Heart left ventricle (tissue), 16 donors: ENCODE data around the gene TRAK1. TPM values are rescaled to one million over a fixed set of nuclear protein-coding genes. Genes with fewer than 3 reads are reported as not detected.

Experiments
- ATAC-seq, 4 donors: fragments of 200-7000 bp; cut with Tn5 transposase; one replicate each; pipeline ENCODE4 v1.9.1; 2020 to 2022; ENCODE audit warnings: moderate library complexity in 4 of 4, mild to moderate bottlenecking in 3 of 4, moderate number of reproducible peaks in 1 of 4
- DNase-seq, 5 donors: peaks; one replicate each; pipeline ENCODE4 v3.0.0-alpha.2; 2020
- H3K27ac ChIP-seq, 12 donors: fragments of 200-600 bp; sonication (generic) in 4 of 12; one replicate each; pipeline versions ENCODE4 v1.5.0 to v1.8.0; 2016 to 2022; ENCODE audit warnings: mild to moderate bottlenecking in 2 of 12
- H3K27me3 ChIP-seq, 9 donors: fragments of 200-600 bp; sonication (generic) in 2 of 9; one replicate each; pipeline versions ENCODE4 v1.5.1 to v1.8.0; 2016 to 2022; ENCODE audit warnings: mild to moderate bottlenecking in 3 of 9
- H3K36me3 ChIP-seq, 9 donors: fragments of 200-600 bp; sonication (generic) in 2 of 9; one replicate each; pipeline versions ENCODE4 v1.5.0 to v1.8.0; 2018 to 2022; ENCODE audit warnings: mild to moderate bottlenecking in 2 of 9
- H3K4me1 ChIP-seq, 12 donors: fragments of 200-600 bp; sonication (generic) in 4 of 12; one replicate each; pipeline versions ENCODE4 v1.5.0 to v1.8.0; 2016 to 2022; ENCODE audit warnings: mild to moderate bottlenecking in 3 of 12
- H3K4me3 ChIP-seq, 12 donors: fragments of 200-600 bp; sonication (generic) in 4 of 12; one replicate each; pipeline versions ENCODE4 v1.5.0 to v1.8.0; 2017 to 2022; ENCODE audit warnings: mild to moderate bottlenecking in 9 of 12, moderate library complexity in 4 of 12
- H3K9me3 ChIP-seq, 12 donors: fragments of 200-600 bp; sonication (generic) in 4 of 12; one replicate each; pipeline versions ENCODE4 v1.5.0 to v1.8.0; 2016 to 2022; ENCODE audit warnings: mild to moderate bottlenecking in 1 of 12
- POLR2A ChIP-seq, 2 donors: fragments of 450-650 bp; IDR thresholded peaks; one replicate each; pipeline ENCODE4 v1.6.1; 2017; ENCODE audit warnings: antibody characterized with exemption in 2 of 2, mild to moderate bottlenecking in 2 of 2, moderate library complexity in 2 of 2
- WGBS, 4 donors: extraction: QIAGEN DNeasy Blood & Tissue Kit in 2 of 4; methylation state at CpG; one replicate each; pipeline versions ENCODE4 v1.1.5 to v1.1.7; 2013 to 2018; 5-methylcytosine and 5-hydroxymethylcytosine counted together
- intact Hi-C, 10 donors: fragments of 100-400 bp; cut with DNase I; formaldehyde crosslinking; loops; one replicate each; pipeline versions ENCODE4 v1.11.1 to v1.14.2; 2022
- polyA plus RNA-seq, 2 donors: library from polyadenylated mRNA; stranded (reverse); fragments of 200-250 nt; gene quantifications; one replicate each; pipeline ENCODE4 v1.2.3, GENCODE V29; 2013
- total RNA-seq, 9 donors: library from RNA; depleted of rRNA in 2 of 9; stranded (reverse); fragments of >200 nt in 2 of 9; fragmentation: NEBNext Ultra II Directional in 3 of 9; extraction: Animal tissue kit (Norgen Biotek cat#: 25700) in 3 of 9; gene quantifications; one replicate each; pipeline versions ENCODE4 v1.1.0 to v1.2.4, GENCODE V29; 2016 to 2023
- TF ChIP-seq, protein P1 (sequence below), 12 donors: fragments of 200-600 bp; sonication (generic) in 4 of 12; IDR thresholded peaks; one replicate each; pipeline versions ENCODE4 v1.5.0 to v1.8.0; 2018 to 2022; ENCODE audit warnings: antibody characterized with exemption in 12 of 12, mild to moderate bottlenecking in 5 of 12
- donor health status: ischemic (EF 13 %, LVEDD 7.1; RV severe dilation, severe dysfunction).
- donor health status: healthy with polysubstance abuse.
- donor health status: DM: no; HTN: yes; CAD: no.
- donor health status: DM: no; HTN: no; CAD: no.
- donor health status: ischemic (EF 25% LVEDD 6.9; RV normal size, moderate dysfunction).
- donor health status: ischemic (EF 25% LVEDD 5.7; RV mildly dilated, moderate dysfunction).
- donor health status: healthy.
- donor health status: DM: yes; HTN: yes; CAD: no.
- donor health status: ischemic (EF 35%, LVEDD 5.7; RV mildly dilated, moderate dysfunction).
- donor health status: nonischemic (EF 11% LVEDD 7.7; RV severe dilation, severe dysfunction).
- donor health status: DM: yes; HTN: yes; CAD: no.
- donor health status: PGD.
- donor health status: ischemic (EF 29% LVEDD 5.4; RV normal size, mild dysfunction).
- donor health status: nonischemic (EF 23%, LVEDD 6.1; RV moderate dilation, normal function).

The TRAK1 gene
- total and polyA plus RNA-seq, 11 donors = 53.3 to 364 (median 250) TPM

DNA sequence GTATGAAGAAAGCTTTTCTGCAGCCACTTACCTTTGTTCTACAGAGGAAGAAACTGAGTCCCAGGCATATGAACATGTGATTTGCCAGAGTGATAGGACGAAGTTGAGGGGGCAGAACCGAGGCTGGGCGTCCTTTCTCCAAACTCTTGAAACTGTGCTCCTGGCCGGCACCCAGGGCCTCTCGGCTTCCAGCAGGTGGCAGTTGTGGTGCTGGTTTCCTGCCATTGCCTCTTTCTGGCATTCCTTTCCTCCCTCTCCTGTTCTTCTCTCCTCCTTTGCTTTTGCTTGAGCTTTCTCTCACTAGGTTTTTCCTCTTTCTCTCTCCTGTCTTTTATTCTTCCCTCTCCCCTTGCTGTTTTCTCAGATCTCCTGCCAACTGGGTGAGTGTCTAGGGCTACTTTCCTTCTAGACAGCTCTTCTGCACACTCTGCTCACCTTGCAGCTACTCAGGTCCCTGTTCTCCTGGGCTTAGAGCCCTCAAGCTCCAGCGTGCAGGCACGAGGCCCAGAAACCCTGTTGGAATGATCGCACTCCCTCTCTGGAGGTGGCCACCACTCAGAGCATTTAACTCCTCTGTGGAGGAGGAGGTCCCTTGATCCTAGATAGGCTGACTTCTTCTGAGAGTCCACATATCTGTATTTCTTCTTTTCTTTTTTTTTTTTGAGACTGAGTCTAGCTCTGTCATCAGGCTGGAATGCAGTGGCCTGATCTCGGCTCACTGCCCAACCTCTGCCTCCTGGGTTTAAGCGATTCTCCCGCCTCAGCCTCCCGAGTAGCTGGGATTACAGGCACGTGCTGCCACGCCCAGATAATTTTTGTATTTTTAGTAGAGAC lies 26.2 kb downstream of the TRAK1 start:
- Histone ChIP-seq H3K4me1 (peaks cover 0 to 83% (median 65%) of the 10 kb centered on the region in 12 donors), H3K27me3 (no peaks in the 10 kb centered on the region), H3K36me3 (no peaks in the 10 kb centered on the region), H3K9me3 (no peaks in the 10 kb centered on the region), H3K27ac (peak overlapping the region in 7 of 12 donors; percentile 12 to 61 (median 38)), H3K4me3 (no peak overlapping the region)
- TF ChIP-seq POLR2A (IDR thresholded peaks at IDR 0.05) = no peak
- TF ChIP-seq, protein P1, sequence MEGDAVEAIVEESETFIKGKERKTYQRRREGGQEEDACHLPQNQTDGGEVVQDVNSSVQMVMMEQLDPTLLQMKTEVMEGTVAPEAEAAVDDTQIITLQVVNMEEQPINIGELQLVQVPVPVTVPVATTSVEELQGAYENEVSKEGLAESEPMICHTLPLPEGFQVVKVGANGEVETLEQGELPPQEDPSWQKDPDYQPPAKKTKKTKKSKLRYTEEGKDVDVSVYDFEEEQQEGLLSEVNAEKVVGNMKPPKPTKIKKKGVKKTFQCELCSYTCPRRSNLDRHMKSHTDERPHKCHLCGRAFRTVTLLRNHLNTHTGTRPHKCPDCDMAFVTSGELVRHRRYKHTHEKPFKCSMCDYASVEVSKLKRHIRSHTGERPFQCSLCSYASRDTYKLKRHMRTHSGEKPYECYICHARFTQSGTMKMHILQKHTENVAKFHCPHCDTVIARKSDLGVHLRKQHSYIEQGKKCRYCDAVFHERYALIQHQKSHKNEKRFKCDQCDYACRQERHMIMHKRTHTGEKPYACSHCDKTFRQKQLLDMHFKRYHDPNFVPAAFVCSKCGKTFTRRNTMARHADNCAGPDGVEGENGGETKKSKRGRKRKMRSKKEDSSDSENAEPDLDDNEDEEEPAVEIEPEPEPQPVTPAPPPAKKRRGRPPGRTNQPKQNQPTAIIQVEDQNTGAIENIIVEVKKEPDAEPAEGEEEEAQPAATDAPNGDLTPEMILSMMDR (IDR thresholded peaks at IDR 0.05) = peak in 11 of 12 donors; percentile 17 to 62 (median 48)
- intact Hi-C loops = loop anchor here in 9 of 10 donors (1.0 to 10.0 kb wide), 6 partner anchors 71 to 327 kb away; no protein-coding TSS in a partner anchor
- peak; percentile 13 to 55 (median 42) for ATAC-seq
- 16 to 28% (median 22%) methylated on average over 14 of the region's 14 CpGs for WGBS, 4 donors
- DNase-seq = peak in 4 of 5 donors; percentile 50 to 73 (median 58)

DNA sequence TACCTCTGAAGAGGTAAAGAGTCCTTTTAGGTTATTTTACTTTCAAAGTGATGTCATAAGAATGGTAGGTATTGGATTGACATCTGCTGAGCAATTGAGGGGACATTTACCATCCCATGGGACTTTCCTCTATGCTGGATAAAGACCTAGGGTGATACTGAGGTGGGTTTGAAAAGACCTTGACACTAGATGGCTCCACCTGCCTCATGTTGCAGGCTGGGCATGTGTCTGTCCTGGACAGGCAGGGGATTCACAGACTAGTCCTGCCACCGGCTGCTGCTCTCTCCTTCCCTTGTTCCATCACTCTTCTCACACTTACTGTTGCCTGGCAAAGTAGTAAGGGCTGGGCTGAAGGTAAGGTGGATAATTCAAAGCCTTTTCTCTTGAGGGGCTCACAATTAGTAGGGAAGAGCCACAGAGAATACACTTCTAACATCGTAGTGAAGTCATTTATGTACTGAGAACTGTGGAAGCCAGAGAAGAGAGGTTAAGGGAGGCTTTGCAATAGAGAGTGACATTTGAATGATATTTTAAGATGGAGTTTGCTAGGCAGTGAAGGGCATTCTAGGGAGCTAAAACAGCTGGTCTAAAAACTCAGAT lies 27.7 kb downstream of the TRAK1 start:
- H3K4me1 ChIP-seq = peaks cover 8 to 93% (median 79%) of the 10 kb centered on the region in 12 donors

GRCh38 chr3:42119561-42120355 lies 28.6 kb downstream of the TRAK1 start:
- DNase-seq (no peak), ATAC-seq (no peak)
- H3K4me1 ChIP-seq = peaks cover 8 to 94% (median 81%) of the 10 kb centered on the region in 12 donors
- no peaks in the 10 kb centered on the region for H3K36me3 ChIP-seq
- 58 to 62% (median 59%) methylated on average over 7 of the region's 7 CpGs for WGBS, 4 donors
- H3K9me3 ChIP-seq = no peaks in the 10 kb centered on the region
- H3K27ac ChIP-seq = peak overlapping the region in 6 of 12 donors; percentile 11 to 49 (median 33)
- H3K27me3 ChIP-seq = no peaks in the 10 kb centered on the region
- TF ChIP-seq, protein P1 (IDR thresholded peaks at IDR 0.05) = no peak
- H3K4me3 ChIP-seq = no peak overlapping the region
- intact Hi-C loops = loop anchor here in 9 of 10 donors (1.0 to 10.0 kb wide), 8 partner anchors 38 to 325 kb away; no protein-coding TSS in a partner anchor

More for the DNA sequence above, 27.7 kb downstream of the TRAK1 start:
- WGBS, 4 donors = 29 to 42% (median 39%) methylated on average over 2 of the region's 2 CpGs
- ATAC-seq (peak; percentile 59 to 64 (median 60)), DNase-seq (peak in 2 of 5 donors; percentile 14 to 54)
- no peak overlapping the region for H3K4me3 ChIP-seq
- no peaks in the 10 kb centered on the region for H3K9me3 ChIP-seq
- no peaks in the 10 kb centered on the region for H3K27me3 ChIP-seq
- H3K36me3 ChIP-seq = no peaks in the 10 kb centered on the region
- intact Hi-C loops = loop anchor here in 8 of 10 donors (1.0 to 10.0 kb wide), 6 partner anchors 70 to 326 kb away; no protein-coding TSS in a partner anchor
- H3K27ac ChIP-seq = peak overlapping the region in 7 of 12 donors; percentile 2 to 49 (median 27)
- TF ChIP-seq POLR2A (IDR thresholded peaks at IDR 0.05) = no peak
- TF ChIP-seq, protein P1 (IDR thresholded peaks at IDR 0.05) = peak in 10 of 12 donors; percentile 20 to 55 (median 40)
